Kidney tubule cell (primary cell): ENCODE measurements around the gene NMNAT2.
A peak's percentile ranks its signal among the peaks of the same experiment; 100 is the strongest.
"Not testable (repeated sequence)": the region's sequence is repeated elsewhere in the genome, so short reads cannot be mapped to it uniquely, and the experiment has no call there.

Experiments used
- DNase-seq: peaks from one replicate; pipeline ENCODE4 v3.0.0-alpha.2; 2018; ENCODE audit warnings: low spot score

The NMNAT2 gene

DNA sequence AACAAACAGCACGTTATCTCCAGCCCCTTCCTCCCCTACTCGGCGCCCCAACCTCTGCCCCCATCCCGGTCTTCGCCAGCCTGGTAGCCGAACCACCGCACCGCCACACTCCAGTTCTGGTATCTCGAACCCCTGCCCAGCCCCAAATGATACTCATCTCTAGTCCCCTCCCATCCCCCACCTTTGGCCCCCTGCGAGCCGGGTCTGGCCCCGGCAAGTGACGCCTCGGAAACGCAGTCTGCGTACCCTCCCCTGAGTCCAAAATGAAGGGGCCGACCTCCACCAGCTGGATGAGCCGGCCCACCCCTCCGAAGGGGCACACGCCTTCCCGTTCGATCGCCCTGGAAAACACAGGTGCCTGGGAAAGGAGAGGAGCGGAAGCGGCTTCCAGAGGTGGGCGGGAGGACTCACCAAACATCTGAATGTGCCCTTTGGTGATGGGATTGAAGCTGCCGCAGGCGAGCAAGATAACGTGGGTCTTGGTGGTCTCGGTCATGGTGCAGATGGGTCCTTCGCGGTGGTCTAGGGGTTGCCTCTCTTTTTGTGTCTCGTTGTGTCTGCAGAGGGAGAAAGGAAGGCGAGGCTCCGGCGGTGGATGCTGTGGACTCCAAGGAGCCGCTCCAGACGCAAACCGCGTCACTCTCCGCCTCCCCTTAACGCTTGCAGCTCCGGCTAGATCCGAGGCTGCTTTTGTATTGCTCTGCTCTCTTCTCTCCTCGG is at the start of gene NMNAT2:
NMNAT2 (minus strand) TSS at position 609 of the 720 bp plus-strand sequence; CDS start at position 496, 113 bp downstream.
- DNase-seq = no peak

DNA sequence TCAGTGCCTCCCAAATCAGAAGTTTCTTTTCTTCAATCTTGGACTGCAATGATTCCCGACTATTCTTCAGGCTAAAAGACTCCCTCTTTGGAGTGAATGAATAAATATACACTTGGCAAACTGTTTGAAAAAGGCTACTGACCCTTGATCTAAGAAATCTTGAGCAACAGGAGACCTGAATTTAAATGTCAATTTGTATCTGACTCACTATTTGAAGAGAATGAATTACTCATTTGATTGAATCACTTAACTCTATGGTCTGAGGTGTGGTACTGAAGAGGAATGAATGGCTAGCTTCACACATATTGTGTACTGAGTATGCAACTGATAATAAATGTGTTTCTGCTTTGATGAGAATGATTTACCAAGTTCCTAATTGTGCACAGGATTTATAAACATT is 49.5 kb upstream of the NMNAT2 start:
- peak; percentile 67 for DNase-seq

DNA sequence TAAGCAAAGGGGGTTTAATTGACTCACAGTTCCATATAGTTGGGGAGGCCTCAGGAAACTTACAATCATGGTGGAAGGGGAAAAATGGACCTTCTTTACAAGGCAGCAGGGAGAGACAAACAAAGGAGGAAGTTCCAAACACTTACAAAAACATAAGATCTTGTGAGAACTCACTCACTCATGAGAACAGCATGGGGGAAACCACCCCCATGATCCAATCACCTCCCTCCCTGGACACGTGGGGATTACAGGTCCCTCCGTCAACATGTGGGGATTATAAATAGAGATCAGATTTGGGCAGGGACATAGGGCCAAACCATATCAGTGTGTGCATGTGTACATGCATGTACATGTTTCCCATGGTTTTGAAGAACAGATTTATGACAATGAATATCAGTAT is 48.6 kb upstream of the NMNAT2 start:
- DNase-seq = no peak

DNA sequence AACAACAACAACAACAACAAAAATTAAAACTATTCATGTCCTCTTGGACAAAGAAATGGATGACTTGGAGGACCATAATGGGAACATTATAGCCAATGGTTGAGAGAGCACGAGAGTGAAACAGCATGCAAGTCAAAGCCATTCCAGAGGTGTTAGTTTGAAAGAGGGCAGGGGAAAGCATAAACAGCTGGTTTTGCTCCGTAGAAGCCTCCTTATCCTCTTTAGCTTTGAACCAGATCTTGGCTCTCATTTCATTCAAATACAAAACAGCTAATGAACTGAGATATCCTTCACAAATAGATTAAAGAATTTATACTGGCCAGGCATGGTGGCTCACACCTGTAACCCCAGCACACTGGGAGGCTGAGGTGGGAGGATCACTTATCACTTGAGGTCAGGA is 45.4 kb upstream of the NMNAT2 start:
- DNase-seq = no peak

DNA sequence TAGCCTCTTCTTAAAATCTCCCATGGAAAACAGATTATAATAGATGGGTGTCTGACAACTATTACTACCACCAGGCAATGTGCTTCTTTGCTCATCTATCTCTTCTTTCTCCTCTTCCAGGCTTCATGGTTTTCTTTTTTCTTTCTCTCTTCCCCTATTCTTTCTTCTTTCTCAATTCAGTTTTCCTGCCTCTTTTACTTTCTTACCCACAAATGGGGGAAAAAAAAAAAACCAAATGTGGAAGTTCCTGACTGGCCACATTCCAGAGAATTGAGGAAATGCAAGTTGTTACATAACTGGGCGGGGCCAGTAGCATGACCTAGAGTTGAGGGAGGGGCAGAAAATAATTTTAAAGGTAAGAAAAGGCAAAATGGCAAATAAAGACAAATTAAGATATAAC is 43.2 kb upstream of the NMNAT2 start:
- peak; percentile 43 for DNase-seq

DNA sequence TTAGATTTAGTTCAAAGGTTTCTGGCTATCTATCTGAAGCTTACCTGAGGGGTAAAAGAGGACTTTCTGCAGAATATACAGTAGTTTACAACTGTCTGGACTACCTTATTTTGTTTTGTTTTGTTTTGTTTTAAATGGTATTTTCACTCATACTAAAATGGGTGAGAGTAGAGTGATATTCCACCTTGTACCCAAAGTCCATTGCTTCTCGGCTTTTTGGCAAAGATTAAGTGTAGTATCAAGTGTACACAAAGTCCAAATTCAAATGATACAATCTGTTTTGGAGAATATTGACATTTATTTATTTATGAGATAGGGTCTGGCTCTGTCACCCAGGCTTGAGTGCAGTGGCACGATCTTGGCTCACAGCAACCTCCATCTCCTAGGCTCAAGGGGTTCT is 42.4 kb upstream of the NMNAT2 start:
- no peak for DNase-seq

DNA sequence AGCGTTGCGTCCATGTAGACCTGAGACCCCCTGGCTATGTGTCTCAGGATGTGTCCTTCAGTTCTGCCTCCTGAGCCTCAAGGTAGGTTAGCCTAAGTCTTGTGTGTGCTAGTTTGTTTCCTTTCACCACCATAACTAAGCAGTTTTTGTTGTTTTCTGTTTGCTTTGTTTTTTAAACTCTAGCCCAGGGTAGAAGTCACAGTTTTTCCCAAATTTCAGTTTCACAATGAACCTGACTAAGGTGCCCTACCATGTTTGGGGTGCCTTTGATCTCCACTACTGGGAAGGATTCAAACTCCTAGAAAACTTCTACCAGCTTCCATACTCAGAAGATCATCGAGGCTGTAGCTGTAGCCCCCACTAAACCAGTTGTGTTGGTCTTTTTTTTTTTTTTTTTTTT is 39.3 kb upstream of the NMNAT2 start:
- DNase-seq = no peak

DNA sequence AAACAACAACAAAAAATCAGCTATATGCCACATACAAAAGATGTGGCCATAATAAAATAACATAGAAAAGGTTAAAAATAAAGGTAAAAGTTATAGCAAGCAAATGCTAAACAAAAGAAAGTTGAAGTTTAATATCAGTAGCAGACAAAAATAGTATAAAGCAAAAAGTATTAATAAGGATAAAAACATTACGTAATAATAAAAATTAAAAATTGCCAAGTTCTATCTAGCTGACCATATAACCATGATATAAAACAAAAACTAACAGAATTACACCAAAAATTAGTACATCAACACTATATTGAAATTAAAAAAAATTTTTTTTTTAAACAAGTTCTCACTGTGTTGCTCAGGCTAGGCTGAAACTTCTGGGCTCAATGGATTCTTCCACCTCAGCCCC is 38.6 kb upstream of the NMNAT2 start:
- DNase-seq = no peak

DNA sequence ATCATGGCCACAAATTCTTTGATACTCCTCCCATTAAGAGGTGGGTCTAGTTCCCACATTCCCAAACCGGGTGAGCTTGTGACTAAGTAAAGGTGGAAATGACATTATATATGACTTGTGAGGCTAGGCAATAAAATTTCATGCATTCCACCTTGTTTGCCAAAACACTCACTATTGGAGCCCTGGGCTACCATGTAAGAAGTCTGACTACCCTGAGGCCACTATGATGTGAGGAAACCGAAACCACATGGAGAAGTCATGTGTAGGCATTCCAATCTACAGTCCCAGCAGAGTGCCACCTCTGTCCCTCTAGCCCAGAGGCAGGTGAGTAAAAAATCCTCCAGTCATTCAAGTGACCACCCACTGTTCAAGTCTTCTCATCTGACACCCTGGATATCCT is 36.2 kb upstream of the NMNAT2 start:
- DNase-seq = peak; percentile 78

DNA sequence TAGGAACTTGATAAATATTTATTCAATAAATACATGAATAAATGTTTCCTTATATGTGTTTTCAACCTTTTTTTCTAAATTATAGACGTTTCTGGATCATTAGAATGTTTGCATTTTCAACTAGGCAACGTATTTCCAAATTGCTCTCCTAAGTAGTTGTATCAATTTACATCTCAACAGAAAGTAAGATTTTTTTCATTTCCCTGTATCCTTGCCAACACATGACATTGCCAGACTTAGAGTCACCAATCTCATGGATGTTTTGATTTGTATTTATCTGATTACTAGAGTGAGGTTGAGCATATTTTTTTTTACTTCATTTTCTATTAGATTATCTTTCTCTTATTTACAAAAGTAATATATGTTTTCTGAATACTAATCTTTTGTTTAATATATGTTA is 31.9 kb upstream of the NMNAT2 start:
- no peak for DNase-seq

DNA sequence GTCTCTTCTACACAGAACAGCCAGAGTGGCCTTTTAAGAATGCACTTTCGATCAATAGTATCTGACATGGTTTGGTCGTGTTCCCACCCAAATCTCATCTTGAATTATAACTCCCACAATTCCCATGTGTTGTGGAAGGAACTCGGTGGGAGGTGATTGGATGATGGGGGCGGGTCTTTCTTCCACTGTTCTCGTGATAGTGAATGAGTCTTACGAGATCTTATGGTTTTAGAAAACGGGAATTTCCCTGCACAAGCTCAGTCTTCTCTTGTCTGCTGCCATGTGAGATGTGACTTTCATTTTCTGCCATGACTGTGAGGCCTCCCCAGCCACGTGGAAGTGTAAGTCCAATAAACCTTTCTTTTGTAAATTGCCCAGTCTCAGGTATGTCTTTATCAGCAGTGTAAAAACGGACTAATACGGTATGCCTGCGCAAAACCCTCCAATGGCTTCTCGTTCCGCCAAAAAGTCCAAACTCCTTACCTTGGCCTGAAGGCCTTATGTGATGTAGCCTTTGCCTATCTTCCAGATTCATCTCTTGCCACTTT is 31.1 kb upstream of the NMNAT2 start:
- DNase-seq = no peak

DNA sequence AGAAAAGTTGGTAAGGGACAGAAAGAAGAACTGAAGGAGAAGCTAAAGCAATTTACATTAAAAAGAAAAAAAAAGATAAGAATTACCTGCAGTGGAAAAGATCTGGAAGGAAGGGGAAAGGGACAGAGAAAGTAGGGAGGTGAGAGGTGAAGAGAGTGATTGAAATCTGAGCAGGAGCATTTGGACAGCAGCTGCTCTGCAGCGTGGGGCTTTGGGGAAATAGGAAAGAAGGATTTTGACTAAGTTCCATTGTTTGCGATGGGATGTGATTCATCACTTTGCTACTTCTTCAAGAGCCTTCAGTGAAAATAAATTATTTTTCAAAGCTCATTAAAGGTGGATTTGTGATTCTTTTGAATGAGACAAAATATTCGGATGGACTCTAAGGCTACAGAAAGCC is 26.1 kb upstream of the NMNAT2 start:
- DNase-seq = no peak

DNA sequence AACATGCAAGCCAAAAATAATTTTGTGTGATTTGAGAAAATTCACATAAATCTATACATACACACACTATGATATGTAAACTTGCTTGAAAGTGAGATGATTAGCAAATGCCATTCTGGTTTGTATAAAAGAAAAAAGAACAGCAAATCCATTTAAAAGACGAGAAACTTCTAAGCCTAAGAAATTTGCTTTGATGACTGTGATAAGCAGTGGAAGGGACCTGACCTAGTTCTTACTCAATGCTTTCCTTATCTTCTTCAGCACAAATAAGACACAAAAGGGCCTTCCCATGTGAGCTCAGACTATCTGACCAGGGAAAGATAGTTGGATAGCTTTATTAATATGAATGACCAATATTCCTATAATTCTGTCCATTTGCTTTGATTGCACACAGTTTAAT is 25.3 kb upstream of the NMNAT2 start:
- DNase-seq = no peak

DNA sequence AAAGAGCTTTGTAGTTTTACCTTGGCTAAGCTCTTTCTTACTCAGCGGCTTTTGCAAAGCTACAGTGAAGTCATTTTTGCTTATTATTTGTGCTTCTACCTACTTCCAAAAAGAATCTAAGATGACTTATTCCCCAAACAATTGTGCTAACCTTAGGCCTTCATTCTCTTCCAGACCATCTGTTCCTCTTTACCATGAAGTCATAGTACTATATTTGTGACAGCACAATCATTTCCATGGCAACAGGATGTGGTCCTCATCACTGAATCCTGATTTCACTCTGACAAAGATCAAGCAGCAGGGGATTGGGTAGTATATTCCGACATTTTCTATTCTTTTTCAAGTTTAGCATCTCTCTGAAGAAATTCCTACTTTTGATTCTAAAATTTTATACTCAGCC is 24.8 kb upstream of the NMNAT2 start:
- no peak for DNase-seq

DNA sequence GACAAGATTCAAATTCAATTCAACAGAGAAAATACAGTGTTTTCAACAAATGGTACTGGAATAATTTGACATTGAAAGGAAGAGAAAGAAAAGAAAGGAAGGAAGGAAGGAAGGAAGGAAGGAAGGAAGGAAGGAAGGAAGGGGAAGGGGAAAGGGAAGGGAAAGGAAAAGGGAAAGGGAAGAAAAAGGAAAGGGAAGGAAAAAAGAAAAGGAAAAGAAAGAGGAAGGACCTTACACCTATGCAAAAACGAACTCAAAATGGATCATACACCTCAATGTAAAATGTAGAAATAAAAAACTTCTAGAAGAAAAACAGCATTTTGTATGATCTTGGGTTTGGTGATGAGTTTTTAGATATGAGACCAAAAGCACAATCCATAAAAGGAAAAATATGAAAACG is 19.9 kb upstream of the NMNAT2 start:
- DNase-seq = no peak

DNA sequence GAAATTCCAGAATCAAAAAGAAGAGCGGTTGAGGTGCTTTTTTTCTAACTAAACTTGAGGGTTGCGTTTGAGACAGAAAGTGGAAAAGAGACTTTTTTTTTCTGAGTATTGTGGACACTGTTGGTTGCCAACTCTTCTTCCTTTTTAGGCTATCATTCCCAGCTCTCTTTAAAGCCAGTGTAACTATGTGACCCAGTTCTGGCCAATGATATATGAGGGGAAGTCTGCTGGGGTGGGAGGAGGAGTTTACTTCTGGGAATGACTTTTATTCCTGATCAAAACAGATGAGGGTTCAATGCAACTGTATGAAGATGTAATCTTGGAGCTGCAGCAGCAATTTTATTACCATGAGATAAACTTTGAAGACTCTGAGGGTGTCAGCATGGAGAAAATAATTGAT is 17.3 kb upstream of the NMNAT2 start:
- DNase-seq = no peak

DNA sequence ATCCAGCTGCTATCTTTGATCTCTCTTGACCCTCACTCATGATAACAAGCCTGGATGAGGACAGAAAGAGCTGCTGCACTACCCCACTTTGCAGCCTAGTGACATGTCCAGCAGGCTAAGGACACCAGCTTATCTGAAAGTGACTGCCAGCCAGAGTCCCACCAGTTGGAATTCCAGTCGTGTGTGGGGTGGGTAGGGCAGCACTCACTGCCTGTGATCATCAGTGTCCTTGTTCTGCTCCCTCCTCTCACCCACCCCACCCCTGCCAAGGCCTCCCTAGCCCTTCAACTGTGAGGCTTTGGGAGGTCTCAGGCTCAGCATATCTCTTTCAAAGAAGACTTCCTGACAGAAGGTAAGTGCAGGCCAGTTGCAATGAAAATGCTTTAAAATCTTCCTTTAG is 15.5 kb upstream of the NMNAT2 start:
- DNase-seq = no peak

DNA sequence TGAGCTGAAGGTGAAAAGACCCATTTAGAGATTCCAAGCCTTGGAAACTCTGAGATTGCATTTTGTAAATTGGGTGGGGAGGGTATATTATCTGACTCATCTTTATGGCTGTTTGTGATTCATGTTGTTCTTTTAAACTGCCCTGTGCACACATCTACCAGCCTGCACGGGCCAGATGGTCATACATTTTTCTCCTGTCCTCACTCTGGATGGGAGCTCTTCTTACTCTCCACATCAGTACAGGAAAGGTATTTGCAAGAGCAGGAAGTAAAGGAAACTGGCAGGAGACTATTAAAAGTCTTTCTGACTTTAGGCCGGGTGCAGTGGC is 14.3 kb upstream of the NMNAT2 start:
- peak; percentile 62 for DNase-seq

DNA sequence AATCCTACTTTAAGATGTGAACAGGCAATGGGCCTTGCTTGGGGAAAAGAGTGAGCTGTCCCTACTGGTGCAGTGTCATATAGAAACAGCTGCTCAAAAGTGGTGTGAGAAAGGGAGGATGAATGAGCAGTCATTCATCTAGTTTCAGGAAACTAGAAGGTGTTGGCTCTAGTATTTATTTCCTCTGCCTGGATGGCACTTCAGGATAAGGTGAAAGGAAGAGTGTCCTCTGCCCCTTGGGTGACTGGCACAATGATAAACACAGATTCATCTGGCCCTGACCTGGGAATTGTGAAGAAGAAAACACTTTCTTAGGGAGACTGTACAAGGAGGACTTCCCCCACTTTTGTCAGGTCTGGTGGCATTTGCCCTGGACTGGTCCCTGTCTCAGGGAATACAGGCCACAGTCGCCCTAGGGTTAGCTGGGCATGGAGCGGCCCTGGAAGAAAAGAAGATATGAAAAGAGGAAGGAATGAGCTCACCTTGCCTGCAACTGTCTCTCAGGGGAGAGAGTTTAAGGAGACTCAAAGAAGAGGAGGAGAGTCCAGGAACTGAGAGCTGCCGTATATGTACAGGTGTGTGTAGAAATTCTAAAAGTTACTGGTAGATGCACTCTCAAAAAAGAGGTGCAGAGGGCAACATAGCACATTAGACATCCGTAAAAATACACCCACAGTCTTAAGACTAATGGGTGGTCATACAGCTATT is 13.8 kb upstream of the NMNAT2 start:
- DNase-seq = no peak

DNA sequence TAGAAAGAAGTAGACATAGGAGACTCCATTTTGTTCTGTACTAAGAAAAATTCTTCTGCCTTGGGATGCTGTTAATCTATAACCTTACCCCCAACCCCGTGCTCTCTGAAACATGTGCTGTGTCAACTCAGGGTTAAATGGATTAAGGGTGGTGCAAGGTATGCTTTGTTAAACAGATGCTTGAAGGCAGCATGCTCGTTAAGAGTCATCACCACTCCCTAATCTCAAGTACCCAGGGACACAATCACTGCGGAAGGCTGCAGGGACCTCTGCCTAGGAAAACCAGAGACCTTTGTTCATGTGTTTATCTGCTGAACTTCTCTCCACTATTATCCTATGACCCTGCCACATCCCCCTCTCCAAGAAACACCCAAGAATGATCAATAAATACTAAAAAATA is 9.4 kb upstream of the NMNAT2 start:
- not testable (repeated sequence) for DNase-seq

DNA sequence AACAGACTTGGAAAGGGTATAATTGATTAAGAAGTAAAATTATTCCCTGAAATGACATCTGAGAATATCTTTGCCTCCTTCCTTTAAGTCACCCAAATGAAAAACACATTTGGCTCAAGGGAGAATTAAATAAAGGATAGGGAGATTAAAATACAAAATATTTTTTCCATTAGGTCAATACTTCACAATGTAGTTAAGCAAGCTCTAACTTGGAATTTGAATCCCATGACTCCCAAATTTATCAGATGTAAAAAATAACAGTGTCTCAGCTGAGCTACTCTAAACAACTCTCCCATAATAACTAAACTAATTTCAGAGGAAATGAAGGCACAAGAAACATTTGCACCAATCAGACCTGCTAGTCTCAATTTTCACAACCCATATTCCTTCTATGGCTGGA is 6.5 kb upstream of the NMNAT2 start:
- DNase-seq = no peak

DNA sequence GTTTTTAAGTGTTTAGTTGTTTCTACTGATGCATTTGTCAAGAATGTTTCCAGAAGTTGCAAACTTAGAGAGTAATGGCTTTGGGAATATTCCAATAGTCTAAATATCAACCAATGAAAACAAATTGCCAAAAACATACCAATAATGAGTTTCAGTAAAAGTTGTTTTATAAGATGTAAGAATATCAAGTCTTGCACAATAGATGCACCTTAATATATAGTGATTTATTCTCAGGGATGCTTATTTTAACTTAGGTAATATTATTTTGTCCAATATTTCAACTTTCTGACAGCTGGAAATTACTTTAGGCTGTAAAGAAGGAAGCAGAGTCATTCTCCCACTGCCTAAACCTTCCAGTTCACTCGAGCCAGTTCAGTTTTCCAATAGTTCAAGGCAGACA is 5.4 kb upstream of the NMNAT2 start:
- no peak for DNase-seq

DNA sequence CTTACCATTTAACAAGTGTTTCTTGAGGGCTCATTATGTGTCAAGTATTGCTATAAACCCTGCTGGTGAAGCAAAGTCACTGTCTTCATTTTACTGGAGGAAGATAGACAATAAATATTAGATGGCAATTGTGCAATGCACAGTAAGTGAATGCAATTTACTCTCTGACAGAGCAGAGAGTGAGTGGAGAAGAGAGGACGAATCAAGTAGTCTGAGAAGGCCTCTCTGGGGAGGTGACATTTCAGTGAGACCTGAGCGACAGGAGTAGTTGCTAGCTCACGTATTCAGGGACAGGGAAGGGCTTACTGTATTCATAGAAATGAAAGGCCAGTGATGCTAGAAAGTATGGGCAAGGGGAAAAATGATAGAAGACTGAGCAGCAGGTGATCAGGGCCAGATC is 1.2 kb upstream of the NMNAT2 start:
- no peak for DNase-seq

DNA sequence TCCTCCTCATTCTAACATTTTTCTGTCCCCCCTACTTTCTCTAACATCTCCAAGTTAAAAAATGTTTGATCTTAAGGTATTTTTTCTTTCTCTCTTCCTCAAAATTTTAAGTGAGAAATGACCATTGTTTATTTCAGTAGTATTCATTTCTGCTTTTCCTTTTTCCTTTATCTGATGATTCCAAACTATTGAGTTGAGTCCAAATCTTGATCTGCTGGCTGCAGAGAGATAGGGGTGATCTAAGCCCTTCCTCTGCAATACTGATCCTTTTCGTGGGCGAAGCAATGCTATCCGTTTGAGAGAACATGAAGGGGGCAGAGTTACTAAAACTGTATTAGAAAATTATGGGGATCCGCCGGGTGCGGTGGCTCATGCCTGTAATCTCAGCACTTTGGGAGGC is 516 bp upstream of the NMNAT2 start:
- DNase-seq = no peak
